ENCODE measurements around the gene ZNF423.

- no peak for TF ChIP-seq CTCF (IDR thresholded peaks at IDR 0.05)
- no peak for TF ChIP-seq POLR2A (IDR thresholded peaks at IDR 0.05)
Measured at GRCh38 chr16:49760815-49761214, 95.1 kb downstream of the ZNF423 start.

Data from Peyer's patch (tissue), 4 donors.